ENCODE results near the gene SOX15.

Gene SOX15

DNA sequence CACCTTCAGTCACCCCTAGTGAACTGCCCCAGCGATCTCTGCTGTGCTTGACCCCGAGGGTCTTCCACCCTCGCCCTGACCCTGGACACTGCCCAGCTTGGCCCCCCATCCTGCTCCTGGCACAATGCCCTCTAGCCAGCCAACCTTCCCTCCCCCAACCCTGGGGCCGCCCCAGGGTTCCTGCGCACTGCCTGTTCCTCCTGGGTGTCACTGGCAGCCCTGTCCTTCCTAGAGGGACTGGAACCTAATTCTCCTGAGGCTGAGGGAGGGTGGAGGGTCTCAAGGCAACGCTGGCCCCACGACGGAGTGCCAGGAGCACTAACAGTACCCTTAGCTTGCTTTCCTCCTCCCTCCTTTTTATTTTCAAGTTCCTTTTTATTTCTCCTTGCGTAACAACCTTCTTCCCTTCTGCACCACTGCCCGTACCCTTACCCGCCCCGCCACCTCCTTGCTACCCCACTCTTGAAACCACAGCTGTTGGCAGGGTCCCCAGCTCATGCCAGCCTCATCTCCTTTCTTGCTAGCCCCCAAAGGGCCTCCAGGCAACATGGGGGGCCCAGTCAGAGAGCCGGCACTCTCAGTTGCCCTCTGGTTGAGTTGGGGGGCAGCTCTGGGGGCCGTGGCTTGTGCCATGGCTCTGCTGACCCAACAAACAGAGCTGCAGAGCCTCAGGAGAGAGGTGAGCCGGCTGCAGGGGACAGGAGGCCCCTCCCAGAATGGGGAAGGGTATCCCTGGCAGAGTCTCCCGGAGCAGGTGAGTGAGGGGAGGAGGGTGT is 31.2 kb downstream of the SOX15 start, which contains the start of gene TNFSF13:
TNFSF13 (plus strand) TSS at position 207 of the 776 bp plus-strand sequence; CDS start at position 497, 290 bp downstream.
- H3K9me3 ChIP-seq (ENCODE audit: control insufficient read depth, low read length): no peaks in the 10 kb centered on the region
- peak within 1 kb of the TSS; percentile 98 for H3K9ac ChIP-seq (ENCODE audit: low read length)
- peak within 1 kb of the TSS; percentile 77 for H3K4me3 ChIP-seq (ENCODE audit: low read length)
- H3K36me3 ChIP-seq (ENCODE audit: control insufficient read depth, insufficient read depth, low read length): peaks cover under 1% of the 10 kb centered on the region
- peaks cover 62% of the 10 kb centered on the region for H3K4me1 ChIP-seq (ENCODE audit: control insufficient read depth, insufficient read depth, low read length)
- no peaks in the 10 kb centered on the region for H3K27me3 ChIP-seq (ENCODE audit: control insufficient read depth, insufficient read depth, low read length)

GRCh38 chr17:7557775-7558543 is 31.9 kb downstream of the SOX15 start:
- Histone ChIP-seq H3K4me1 (ENCODE audit: control insufficient read depth, insufficient read depth, low read length) (peaks cover 56% of the 10 kb centered on the region), H3K9ac (ENCODE audit: low read length) (peak overlapping the region; percentile 98), H3K36me3 (ENCODE audit: control insufficient read depth, insufficient read depth, low read length) (no peaks in the 10 kb centered on the region), H3K9me3 (ENCODE audit: control insufficient read depth, low read length) (no peaks in the 10 kb centered on the region), H3K27me3 (ENCODE audit: control insufficient read depth, insufficient read depth, low read length) (no peaks in the 10 kb centered on the region), H3K4me3 (ENCODE audit: low read length) (peak overlapping the region; percentile 77)

DNA sequence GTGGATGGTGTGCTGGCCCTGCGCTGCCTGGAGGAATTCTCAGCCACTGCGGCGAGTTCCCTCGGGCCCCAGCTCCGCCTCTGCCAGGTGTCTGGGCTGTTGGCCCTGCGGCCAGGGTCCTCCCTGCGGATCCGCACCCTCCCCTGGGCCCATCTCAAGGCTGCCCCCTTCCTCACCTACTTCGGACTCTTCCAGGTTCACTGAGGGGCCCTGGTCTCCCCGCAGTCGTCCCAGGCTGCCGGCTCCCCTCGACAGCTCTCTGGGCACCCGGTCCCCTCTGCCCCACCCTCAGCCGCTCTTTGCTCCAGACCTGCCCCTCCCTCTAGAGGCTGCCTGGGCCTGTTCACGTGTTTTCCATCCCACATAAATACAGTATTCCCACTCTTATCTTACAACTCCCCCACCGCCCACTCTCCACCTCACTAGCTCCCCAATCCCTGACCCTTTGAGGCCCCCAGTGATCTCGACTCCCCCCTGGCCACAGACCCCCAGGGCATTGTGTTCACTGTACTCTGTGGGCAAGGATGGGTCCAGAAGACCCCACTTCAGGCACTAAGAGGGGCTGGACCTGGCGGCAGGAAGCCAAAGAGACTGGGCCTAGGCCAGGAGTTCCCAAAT is 32.6 kb downstream of the SOX15 start:
- Histone ChIP-seq H3K27me3 (ENCODE audit: control insufficient read depth, insufficient read depth, low read length) (no peaks in the 10 kb centered on the region), H3K4me3 (ENCODE audit: low read length) (no peak overlapping the region), H3K9me3 (ENCODE audit: control insufficient read depth, low read length) (no peaks in the 10 kb centered on the region), H3K9ac (ENCODE audit: low read length) (peak overlapping the region; percentile 98), H3K4me1 (ENCODE audit: control insufficient read depth, insufficient read depth, low read length) (peaks cover 49% of the 10 kb centered on the region), H3K36me3 (ENCODE audit: control insufficient read depth, insufficient read depth, low read length) (no peaks in the 10 kb centered on the region)

DNA sequence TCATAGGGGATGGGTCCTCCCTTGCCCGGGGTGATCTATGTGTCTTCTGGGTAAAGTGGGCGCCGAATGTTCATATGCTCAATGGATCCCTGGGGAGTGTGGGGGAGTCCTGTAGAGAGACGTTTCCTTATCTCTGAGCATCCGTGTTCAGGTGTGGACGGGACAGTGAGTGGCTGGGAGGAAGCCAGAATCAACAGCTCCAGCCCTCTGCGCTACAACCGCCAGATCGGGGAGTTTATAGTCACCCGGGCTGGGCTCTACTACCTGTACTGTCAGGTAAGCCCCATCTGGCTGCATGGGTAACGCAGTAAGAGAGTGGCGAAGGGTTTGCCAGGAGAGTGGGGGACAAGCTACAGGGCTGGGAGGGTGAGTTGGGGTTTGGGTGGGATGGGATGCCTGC is 33.3 kb downstream of the SOX15 start:
- peak overlapping the region; percentile 98 for H3K9ac ChIP-seq (ENCODE audit: low read length)

DNA sequence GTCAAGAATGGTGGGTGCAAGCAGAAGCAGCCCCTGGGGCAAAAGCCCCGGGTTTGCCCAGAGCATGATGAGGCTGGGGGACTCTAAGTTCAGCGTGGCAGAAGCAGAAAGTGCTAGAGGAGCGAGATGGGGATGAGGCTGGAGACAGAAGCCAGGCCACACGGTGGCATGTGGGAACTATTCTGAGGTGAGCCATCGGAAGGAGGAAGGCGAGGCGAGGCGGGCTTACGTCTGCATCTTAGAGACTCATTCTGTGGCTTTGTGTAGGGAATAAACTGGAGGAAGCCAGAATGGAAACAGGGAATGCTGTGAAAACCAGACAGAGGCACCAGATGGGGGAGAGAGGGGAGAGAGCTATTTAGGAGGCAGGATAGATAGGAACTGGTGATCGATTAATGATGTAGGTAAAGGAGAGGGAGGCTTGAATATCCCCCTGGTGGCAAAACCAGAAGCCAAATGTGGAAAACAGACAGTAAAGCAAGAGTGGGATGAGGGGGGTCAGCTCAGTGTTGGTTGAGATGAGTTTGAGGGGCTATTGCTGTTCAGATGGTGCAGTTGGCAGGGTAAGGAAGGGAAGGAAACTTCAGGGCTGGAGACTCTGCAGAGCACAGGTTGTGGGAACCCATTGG is 34.5 kb downstream of the SOX15 start:
- Histone ChIP-seq H3K9ac (ENCODE audit: low read length) (no peak overlapping the region), H3K36me3 (ENCODE audit: control insufficient read depth, insufficient read depth, low read length) (no peaks in the 10 kb centered on the region), H3K9me3 (ENCODE audit: control insufficient read depth, low read length) (no peaks in the 10 kb centered on the region), H3K4me3 (ENCODE audit: low read length) (no peak overlapping the region), H3K4me1 (ENCODE audit: control insufficient read depth, insufficient read depth, low read length) (peaks cover 38% of the 10 kb centered on the region), H3K27me3 (ENCODE audit: control insufficient read depth, insufficient read depth, low read length) (no peaks in the 10 kb centered on the region)

More for the DNA sequence above, 33.3 kb downstream of the SOX15 start:
- Histone ChIP-seq H3K4me3 (ENCODE audit: low read length) (no peak overlapping the region), H3K9me3 (ENCODE audit: control insufficient read depth, low read length) (no peaks in the 10 kb centered on the region), H3K4me1 (ENCODE audit: control insufficient read depth, insufficient read depth, low read length) (peaks cover 48% of the 10 kb centered on the region), H3K27me3 (ENCODE audit: control insufficient read depth, insufficient read depth, low read length) (no peaks in the 10 kb centered on the region), H3K36me3 (ENCODE audit: control insufficient read depth, insufficient read depth, low read length) (no peaks in the 10 kb centered on the region)

DNA sequence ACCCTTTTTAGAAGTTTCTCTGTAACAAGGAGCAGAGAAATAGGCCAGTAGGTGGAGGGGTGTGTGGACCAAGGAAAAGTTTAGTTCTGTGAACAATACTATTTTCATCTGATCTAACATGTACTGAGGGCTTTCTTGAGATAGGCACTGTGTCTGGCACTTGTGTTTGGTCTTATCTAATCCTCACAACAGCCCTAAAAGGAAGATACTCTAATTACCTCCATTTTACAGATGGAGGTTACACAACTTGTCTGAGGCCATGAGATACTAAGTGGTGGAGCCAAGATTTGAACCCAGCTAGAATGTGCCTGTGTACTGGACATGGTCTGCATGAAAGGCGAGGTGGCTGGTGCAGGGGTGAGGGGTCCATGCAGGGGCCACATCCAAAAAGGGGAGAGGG is 36.5 kb downstream of the SOX15 start:
- no peak overlapping the region for H3K9ac ChIP-seq (ENCODE audit: low read length)
- H3K9me3 ChIP-seq (ENCODE audit: control insufficient read depth, low read length): no peaks in the 10 kb centered on the region
- H3K27me3 ChIP-seq (ENCODE audit: control insufficient read depth, insufficient read depth, low read length): no peaks in the 10 kb centered on the region
- peaks cover 34% of the 10 kb centered on the region for H3K4me1 ChIP-seq (ENCODE audit: control insufficient read depth, insufficient read depth, low read length)
- no peaks in the 10 kb centered on the region for H3K36me3 ChIP-seq (ENCODE audit: control insufficient read depth, insufficient read depth, low read length)
- no peak overlapping the region for H3K4me3 ChIP-seq (ENCODE audit: low read length)

DNA sequence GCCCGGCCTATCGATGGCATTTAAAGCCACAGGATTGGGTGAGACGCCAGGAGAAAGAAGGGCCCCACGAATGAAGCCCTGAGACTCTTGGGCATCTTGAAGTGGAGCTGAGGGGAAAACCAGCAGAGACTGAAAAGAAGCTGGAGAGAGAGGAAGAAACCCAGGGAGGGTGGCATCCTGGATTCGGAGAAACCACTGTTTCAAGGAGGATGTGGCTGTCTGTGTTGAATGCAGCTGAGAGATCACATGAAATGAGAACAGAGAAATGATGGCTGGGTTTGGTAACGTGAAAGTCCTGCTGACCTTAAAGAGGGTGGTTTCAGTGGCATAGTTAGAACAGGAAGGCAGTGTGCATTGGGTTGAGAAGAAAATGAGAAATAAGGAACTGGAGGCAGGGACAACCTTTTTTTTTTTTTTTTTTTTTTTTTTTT is 37.3 kb downstream of the SOX15 start:
- H3K9ac ChIP-seq (ENCODE audit: low read length): no peak overlapping the region
- H3K36me3 ChIP-seq (ENCODE audit: control insufficient read depth, insufficient read depth, low read length): no peaks in the 10 kb centered on the region
- H3K4me1 ChIP-seq (ENCODE audit: control insufficient read depth, insufficient read depth, low read length): peaks cover 32% of the 10 kb centered on the region
- H3K27me3 ChIP-seq (ENCODE audit: control insufficient read depth, insufficient read depth, low read length): no peaks in the 10 kb centered on the region
- H3K9me3 ChIP-seq (ENCODE audit: control insufficient read depth, low read length): no peaks in the 10 kb centered on the region
- H3K4me3 ChIP-seq (ENCODE audit: low read length): no peak overlapping the region

DNA sequence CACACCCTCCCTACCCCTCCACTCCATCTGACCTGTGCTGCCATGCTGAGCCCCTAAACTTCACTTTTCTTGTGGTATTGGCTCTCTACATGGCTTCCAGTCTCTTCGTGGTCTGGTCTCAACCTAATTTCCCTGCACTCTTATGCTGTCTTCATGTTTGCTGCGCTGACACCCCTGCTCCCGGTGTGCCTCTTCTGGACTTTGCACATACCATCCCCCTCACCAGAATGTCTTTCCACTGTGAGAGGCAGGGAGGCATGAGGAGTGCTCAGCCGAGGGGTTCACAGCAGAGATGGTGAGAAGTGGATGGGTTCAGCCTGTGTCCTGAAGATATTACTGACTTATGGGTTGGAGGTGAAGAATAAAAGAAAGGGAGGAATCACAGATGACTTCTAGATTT is 38.5 kb downstream of the SOX15 start:
- no peak overlapping the region for H3K9ac ChIP-seq (ENCODE audit: low read length)
- H3K4me3 ChIP-seq (ENCODE audit: low read length): no peak overlapping the region

GRCh38 chr17:7550344-7550743 is 39.5 kb downstream of the SOX15 start:
- Histone ChIP-seq H3K9me3 (ENCODE audit: control insufficient read depth, low read length) (no peaks in the 10 kb centered on the region), H3K4me3 (ENCODE audit: low read length) (no peak overlapping the region), H3K9ac (ENCODE audit: low read length) (peak overlapping the region; percentile 77), H3K36me3 (ENCODE audit: control insufficient read depth, insufficient read depth, low read length) (no peaks in the 10 kb centered on the region), H3K4me1 (ENCODE audit: control insufficient read depth, insufficient read depth, low read length) (peaks cover 20% of the 10 kb centered on the region), H3K27me3 (ENCODE audit: control insufficient read depth, insufficient read depth, low read length) (no peaks in the 10 kb centered on the region)

More for the DNA sequence above, 38.5 kb downstream of the SOX15 start:
- peaks cover 20% of the 10 kb centered on the region for H3K4me1 ChIP-seq (ENCODE audit: control insufficient read depth, insufficient read depth, low read length)
- H3K36me3 ChIP-seq (ENCODE audit: control insufficient read depth, insufficient read depth, low read length): no peaks in the 10 kb centered on the region
- H3K9me3 ChIP-seq (ENCODE audit: control insufficient read depth, low read length): no peaks in the 10 kb centered on the region
- H3K27me3 ChIP-seq (ENCODE audit: control insufficient read depth, insufficient read depth, low read length): no peaks in the 10 kb centered on the region

DNA sequence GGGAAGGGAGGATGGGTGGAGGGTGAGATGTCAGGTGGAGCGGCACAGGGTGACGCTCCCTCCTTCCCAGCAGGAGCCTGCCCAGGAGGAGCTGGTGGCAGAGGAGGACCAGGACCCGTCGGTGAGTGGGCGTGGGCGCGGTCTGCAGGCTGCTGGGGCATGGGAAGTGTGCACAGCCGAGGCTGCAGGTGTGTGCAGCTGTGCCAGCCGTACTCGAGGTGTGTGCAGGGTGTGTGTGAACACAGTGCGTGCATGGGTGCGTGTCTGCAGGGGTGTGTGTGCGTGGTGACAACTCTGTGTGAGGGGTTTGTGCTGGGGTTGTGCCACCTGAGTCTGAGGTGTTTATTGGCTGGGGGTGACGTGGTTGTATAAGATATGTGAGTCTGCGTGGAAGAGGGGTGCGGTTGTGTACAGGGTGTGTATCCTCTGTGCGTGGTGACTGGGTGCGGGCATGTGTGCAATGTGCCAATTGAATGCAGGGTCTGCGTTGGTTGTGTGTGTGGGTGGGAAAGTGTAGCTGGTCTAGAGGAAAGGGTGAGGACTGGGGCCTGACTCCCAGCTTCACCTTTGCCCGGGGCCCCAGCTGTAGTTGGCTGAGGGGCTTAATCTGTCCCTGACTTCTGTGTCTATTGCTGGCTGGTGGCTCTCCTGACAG is 40.4 kb downstream of the SOX15 start:
- peak overlapping the region; percentile 77 for H3K9ac ChIP-seq (ENCODE audit: low read length)
- H3K4me3 ChIP-seq (ENCODE audit: low read length): peak overlapping the region; percentile 29
- H3K9me3 ChIP-seq (ENCODE audit: control insufficient read depth, low read length): no peaks in the 10 kb centered on the region
- no peaks in the 10 kb centered on the region for H3K36me3 ChIP-seq (ENCODE audit: control insufficient read depth, insufficient read depth, low read length)
- no peaks in the 10 kb centered on the region for H3K27me3 ChIP-seq (ENCODE audit: control insufficient read depth, insufficient read depth, low read length)
- H3K4me1 ChIP-seq (ENCODE audit: control insufficient read depth, insufficient read depth, low read length): peaks cover 20% of the 10 kb centered on the region

DNA sequence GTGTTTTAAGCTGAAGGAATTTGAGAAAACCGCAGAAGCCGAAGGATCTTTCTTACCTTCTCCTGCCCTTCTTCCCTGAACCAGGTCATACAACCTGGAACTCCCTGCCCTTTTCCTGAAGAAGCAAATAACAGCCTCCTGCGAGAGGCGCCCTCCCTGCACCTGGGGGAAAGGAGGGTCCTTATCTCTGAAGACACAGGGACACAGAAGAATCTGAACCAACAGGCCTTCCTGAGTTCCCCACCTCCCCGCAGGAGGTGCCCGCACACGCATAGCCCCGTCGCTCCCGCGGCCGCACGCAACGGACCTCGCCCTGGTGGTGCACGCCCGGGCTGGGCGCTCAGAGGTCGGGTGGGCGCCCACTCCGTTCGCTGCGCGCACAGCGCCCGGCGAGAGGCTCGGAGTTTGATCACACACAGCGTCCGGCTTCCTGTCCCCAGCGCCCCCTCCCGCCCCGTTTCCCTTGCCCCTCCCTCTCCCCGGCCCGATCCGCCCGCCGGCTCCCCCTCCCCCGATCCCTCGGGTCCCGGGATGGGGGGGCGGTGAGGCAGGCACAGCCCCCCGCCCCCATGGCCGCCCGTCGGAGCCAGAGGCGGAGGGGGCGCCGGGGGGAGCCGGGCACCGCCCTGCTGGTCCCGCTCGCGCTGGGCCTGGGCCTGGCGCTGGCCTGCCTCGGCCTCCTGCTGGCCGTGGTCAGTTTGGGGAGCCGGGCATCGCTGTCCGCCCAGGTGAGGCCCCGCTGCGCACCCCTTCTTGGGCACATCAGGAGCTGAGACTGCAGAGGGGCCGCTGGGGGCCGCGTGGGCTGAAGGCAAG is 41.1 kb downstream of the SOX15 start, which contains the start of gene TNFSF12:
TNFSF12 (plus strand) TSS at position 474 of the 816 bp plus-strand sequence; CDS start at position 570, 96 bp downstream.
- peak within 1 kb of the TSS; percentile 29 for H3K4me3 ChIP-seq (ENCODE audit: low read length)
- H3K4me1 ChIP-seq (ENCODE audit: control insufficient read depth, insufficient read depth, low read length): peaks cover 20% of the 10 kb centered on the region
- no peaks in the 10 kb centered on the region for H3K9me3 ChIP-seq (ENCODE audit: control insufficient read depth, low read length)
- peak within 1 kb of the TSS; percentile 77 for H3K9ac ChIP-seq (ENCODE audit: low read length)
- H3K36me3 ChIP-seq (ENCODE audit: control insufficient read depth, insufficient read depth, low read length): no peaks in the 10 kb centered on the region
- no peaks in the 10 kb centered on the region for H3K27me3 ChIP-seq (ENCODE audit: control insufficient read depth, insufficient read depth, low read length)
